Measurements from ENCODE around the gene WWC1. TPM values are rescaled to one million over a fixed set of nuclear protein-coding genes. Genes with fewer than 3 reads are reported as not detected.

The WWC1 gene
- total RNA-seq, 3 donors from 2014 or later = 14.7 to 37.0 (median 17.2) TPM

- intact Hi-C loops (cut with DNase I, micrococcal nuclease) = no loop called here
- peak; percentile 89 for ATAC-seq
- Histone ChIP-seq H3K4me3 (no peak overlapping the region), H3K36me3 (ENCODE audit: low read depth) (no peaks in the 10 kb centered on the region), H3K9me3 (no peaks in the 10 kb centered on the region), H3K4me1 (ENCODE audit: low read depth) (peaks cover 18% of the 10 kb centered on the region)
- DNase-seq = peak; percentile 85 to 93 (median 87)
- TF ChIP-seq, protein P1, sequence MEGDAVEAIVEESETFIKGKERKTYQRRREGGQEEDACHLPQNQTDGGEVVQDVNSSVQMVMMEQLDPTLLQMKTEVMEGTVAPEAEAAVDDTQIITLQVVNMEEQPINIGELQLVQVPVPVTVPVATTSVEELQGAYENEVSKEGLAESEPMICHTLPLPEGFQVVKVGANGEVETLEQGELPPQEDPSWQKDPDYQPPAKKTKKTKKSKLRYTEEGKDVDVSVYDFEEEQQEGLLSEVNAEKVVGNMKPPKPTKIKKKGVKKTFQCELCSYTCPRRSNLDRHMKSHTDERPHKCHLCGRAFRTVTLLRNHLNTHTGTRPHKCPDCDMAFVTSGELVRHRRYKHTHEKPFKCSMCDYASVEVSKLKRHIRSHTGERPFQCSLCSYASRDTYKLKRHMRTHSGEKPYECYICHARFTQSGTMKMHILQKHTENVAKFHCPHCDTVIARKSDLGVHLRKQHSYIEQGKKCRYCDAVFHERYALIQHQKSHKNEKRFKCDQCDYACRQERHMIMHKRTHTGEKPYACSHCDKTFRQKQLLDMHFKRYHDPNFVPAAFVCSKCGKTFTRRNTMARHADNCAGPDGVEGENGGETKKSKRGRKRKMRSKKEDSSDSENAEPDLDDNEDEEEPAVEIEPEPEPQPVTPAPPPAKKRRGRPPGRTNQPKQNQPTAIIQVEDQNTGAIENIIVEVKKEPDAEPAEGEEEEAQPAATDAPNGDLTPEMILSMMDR (IDR thresholded peaks at IDR 0.05) = peak; percentile 81
Observed at GRCh38 chr5:168268949-168269936, 22.2 kb upstream of the WWC1 start.

- no peaks in the 10 kb centered on the region for H3K36me3 ChIP-seq (ENCODE audit: low read depth)
- DNase-seq (no peak), ATAC-seq (peak; percentile 49)
- H3K4me1 ChIP-seq (ENCODE audit: low read depth) = peaks cover 18% of the 10 kb centered on the region
- intact Hi-C loops (cut with DNase I, micrococcal nuclease) = no loop called here
- no peaks in the 10 kb centered on the region for H3K9me3 ChIP-seq
- H3K4me3 ChIP-seq = no peak overlapping the region
- TF ChIP-seq, protein P1 (IDR thresholded peaks at IDR 0.05) = no peak
Observed at GRCh38 chr5:168269937-168270330, 21.5 kb upstream of the WWC1 start.

DNA sequence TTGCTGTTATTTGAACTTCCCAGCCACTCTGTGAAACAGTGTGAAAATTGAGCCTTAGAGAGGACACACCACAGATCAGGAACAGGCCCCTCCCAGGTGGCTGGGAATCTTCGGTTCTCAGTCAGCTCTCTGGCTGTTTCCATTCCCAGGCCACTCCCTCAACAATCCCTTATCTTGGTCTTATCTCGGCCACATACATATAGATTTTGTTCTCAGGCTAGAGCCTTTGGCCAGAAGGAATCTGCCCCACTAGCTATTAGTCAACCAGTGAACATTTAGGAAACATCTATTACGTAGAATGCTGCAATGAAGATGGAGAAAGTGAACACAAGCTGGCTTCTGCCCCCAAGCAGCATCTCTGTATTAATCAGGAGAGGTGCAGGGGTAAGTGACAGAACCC, 21.0 kb upstream of the WWC1 start:
- peak in 1 of 3 donors; percentile 49 for DNase-seq

GRCh38 chr5:168273056-168273980, 18.1 kb upstream of the WWC1 start:
- TF ChIP-seq, protein P1 (IDR thresholded peaks at IDR 0.05) = no peak

More for the DNA sequence above, 21.0 kb upstream of the WWC1 start:
- peak; percentile 76 for ATAC-seq
- Histone ChIP-seq H3K4me3 (no peak overlapping the region), H3K9me3 (no peaks in the 10 kb centered on the region), H3K4me1 (ENCODE audit: low read depth) (peaks cover 18% of the 10 kb centered on the region), H3K36me3 (ENCODE audit: low read depth) (no peaks in the 10 kb centered on the region)
- intact Hi-C loops (cut with DNase I, micrococcal nuclease) = no loop called here
- TF ChIP-seq, protein P1 (IDR thresholded peaks at IDR 0.05) = no peak

GRCh38 chr5:168274406-168274805, 17.0 kb upstream of the WWC1 start:
- Histone ChIP-seq H3K9me3 (no peaks in the 10 kb centered on the region), H3K4me1 (ENCODE audit: low read depth) (peaks cover 14% of the 10 kb centered on the region), H3K36me3 (ENCODE audit: low read depth) (no peaks in the 10 kb centered on the region), H3K4me3 (no peak overlapping the region)
- intact Hi-C loops (cut with DNase I, micrococcal nuclease) = no loop called here
- DNase-seq (no peak), ATAC-seq (no peak)
- TF ChIP-seq, protein P1 (IDR thresholded peaks at IDR 0.05) = no peak

More at GRCh38 chr5:168273056-168273980, 18.1 kb upstream of the WWC1 start:
- Histone ChIP-seq H3K9me3 (no peaks in the 10 kb centered on the region), H3K4me1 (ENCODE audit: low read depth) (peaks cover 20% of the 10 kb centered on the region), H3K36me3 (ENCODE audit: low read depth) (no peaks in the 10 kb centered on the region), H3K4me3 (no peak overlapping the region)
- no peak for ATAC-seq
- intact Hi-C loops (cut with DNase I, micrococcal nuclease) = no loop called here
- DNase-seq = no peak
